ENCODE data around the gene DNAJC4. TPM values are rescaled to one million over a fixed set of nuclear protein-coding genes. Genes with fewer than 3 reads are reported as not detected.

The DNAJC4 gene
- total and polyA plus RNA-seq, 9 of the 15 experiments (the other 6 are each of a cell fraction or from before 2014, with no cell fraction given): 4.0 to 32.6 (median 19.9) TPM

GRCh38 chr11:64234647-64235379 is 4.5 kb downstream of the DNAJC4 start (continued):
- TF ChIP-seq MGA (IDR thresholded peaks at IDR 0.05) (no peak), SMAD1 (IDR thresholded peaks at IDR 0.05; ENCODE audit: low read depth, low read length, partially characterized antibody) (no peak), ZNF589 (CRISPR knock-in tag; IDR thresholded peaks at IDR 0.05; ENCODE audit: low read depth) (no peak), CTCF (IDR thresholded peaks at IDR 0.05 in 2 of 3, conservative IDR thresholded peaks at IDR 0.05 in 1 of 3; ENCODE audit: insufficient read depth in 2 of 3, low read depth in 1 of 3, low read length in 3 of 3) (peak in 1 of 3 experiments; percentile 58; a peak in 1 of 6 replicates), THAP12 (CRISPR knock-in tag; IDR thresholded peaks at IDR 0.05) (peak; percentile 21; the same call in 1 of the 2 replicates), ZBTB1 (CRISPR knock-in tag; IDR thresholded peaks at IDR 0.05; ENCODE audit: borderline replicate concordance, low read depth) (no peak), KLF16 (IDR thresholded peaks at IDR 0.05) (no peak), KLF1 (tag; IDR thresholded peaks at IDR 0.05) (no peak), SAP30 (IDR thresholded peaks at IDR 0.05; ENCODE audit: borderline replicate concordance, insufficient read depth, low read depth, low read length, poor library complexity, severe bottlenecking) (peak; percentile 48), FIP1L1 (IDR thresholded peaks at IDR 0.05; ENCODE audit: low read depth, low read length, poor library complexity, severe bottlenecking) (no peak)
